Lower lobe of right lung (tissue), 2 donors: ENCODE results near the gene AQP12A. TPM values are rescaled to one million over a fixed set of nuclear protein-coding genes. Genes with fewer than 3 reads are reported as not detected.
A peak's percentile ranks its signal among the peaks of the same experiment; 100 is the strongest.
"Not testable (repeated sequence)": the region's sequence is repeated elsewhere in the genome, so short reads cannot be mapped to it uniquely, and the experiment has no call there.

Experiments
- ATAC-seq, 2 donors: fragments of 200-7000 bp; cut with Tn5 transposase; one replicate each; pipeline ENCODE4 v1.9.1; 2020 to 2022; ENCODE audit warnings: mild to moderate bottlenecking in 2 of 2, moderate library complexity in 2 of 2
- DNase-seq: peaks from one replicate; pipeline ENCODE4 v3.0.0-alpha.2; 2020
- H3K27ac ChIP-seq: fragments of 200-600 bp; one replicate; pipeline ENCODE4 v1.8.0; 2022
- H3K27me3 ChIP-seq: fragments of 200-600 bp; one replicate; pipeline ENCODE4 v1.8.0; 2022; ENCODE audit warnings: low read depth
- H3K36me3 ChIP-seq: fragments of 200-600 bp; one replicate; pipeline ENCODE4 v1.8.0; 2022; ENCODE audit warnings: mild to moderate bottlenecking
- H3K4me1 ChIP-seq: fragments of 200-600 bp; one replicate; pipeline ENCODE4 v1.8.0; 2022
- H3K4me3 ChIP-seq: fragments of 200-600 bp; one replicate; pipeline ENCODE4 v1.8.0; 2022; ENCODE audit warnings: mild to moderate bottlenecking
- H3K9me3 ChIP-seq: fragments of 200-600 bp; one replicate; pipeline ENCODE4 v1.8.0; 2022
- intact Hi-C: fragments of 100-400 bp; cut with DNase I; formaldehyde crosslinking; loops from one replicate; pipeline ENCODE4 v1.11.0; 2022
- total RNA-seq: library from RNA; stranded (reverse); fragmentation: NEBNext Ultra II Directional; extraction: Animal tissue kit (Norgen Biotek cat#: 25700); gene quantifications from one replicate; pipeline ENCODE4 v1.2.1, GENCODE V29; 2021
- TF ChIP-seq, protein P1 (sequence below): fragments of 200-600 bp; IDR thresholded peaks from one replicate; pipeline ENCODE4 v1.8.0; 2022; ENCODE audit warnings: antibody characterized with exemption, mild to moderate bottlenecking
- donor health status: DM: no; HTN: yes; CAD: no; lungs with severe emphysema.

AQP12A gene
- total RNA-seq, 1 donor from 2014 or later, result not detected

DNA sequence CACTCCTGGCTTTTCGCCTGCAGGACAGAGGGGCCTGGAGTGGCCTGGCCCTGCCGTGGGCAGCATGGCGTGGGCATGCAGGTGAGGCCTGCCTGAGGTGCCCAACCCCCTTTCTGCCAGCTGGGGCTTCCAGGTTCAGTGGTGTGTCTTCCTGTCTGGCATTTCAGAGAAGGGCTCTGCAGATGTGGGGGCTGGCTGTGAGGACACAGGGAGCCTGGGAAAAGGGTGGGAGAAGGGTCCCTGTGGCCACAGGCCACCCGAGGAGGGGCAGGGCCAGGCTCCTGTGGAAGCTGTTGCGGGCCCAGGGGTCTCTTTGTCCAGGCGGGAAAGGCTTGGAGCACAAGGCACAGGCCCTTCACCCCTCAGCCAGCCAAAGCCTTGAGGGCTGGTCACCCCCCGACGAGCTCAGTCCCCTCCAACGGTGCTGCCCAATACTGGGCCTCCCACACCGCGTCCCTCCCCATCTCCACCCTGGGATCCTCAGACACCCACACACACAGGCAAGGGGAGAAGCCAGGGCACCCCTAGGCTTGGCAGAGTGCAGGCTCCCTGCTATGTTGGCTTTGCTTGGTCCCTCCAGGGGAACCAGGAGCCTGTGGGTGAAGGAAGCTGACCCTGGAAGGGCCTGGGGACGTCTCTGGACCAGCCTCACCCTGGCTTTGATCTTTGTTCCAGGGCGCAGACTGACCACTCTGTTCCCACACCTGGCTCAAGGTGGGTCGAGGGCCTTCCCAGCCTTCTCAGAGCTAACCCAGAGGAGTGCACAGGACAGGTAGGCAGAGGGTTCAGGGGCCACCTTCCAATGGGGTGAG lies 3.7 kb upstream of the AQP12A start:
- Histone ChIP-seq H3K4me1 (no peaks in the 10 kb centered on the region), H3K27me3 (no peaks in the 10 kb centered on the region), H3K9me3 (no peaks in the 10 kb centered on the region), H3K4me3 (no peak overlapping the region), H3K27ac (no peak overlapping the region), H3K36me3 (no peaks in the 10 kb centered on the region)
- DNase-seq (no peak), ATAC-seq (no peak)
- TF ChIP-seq, protein P1, sequence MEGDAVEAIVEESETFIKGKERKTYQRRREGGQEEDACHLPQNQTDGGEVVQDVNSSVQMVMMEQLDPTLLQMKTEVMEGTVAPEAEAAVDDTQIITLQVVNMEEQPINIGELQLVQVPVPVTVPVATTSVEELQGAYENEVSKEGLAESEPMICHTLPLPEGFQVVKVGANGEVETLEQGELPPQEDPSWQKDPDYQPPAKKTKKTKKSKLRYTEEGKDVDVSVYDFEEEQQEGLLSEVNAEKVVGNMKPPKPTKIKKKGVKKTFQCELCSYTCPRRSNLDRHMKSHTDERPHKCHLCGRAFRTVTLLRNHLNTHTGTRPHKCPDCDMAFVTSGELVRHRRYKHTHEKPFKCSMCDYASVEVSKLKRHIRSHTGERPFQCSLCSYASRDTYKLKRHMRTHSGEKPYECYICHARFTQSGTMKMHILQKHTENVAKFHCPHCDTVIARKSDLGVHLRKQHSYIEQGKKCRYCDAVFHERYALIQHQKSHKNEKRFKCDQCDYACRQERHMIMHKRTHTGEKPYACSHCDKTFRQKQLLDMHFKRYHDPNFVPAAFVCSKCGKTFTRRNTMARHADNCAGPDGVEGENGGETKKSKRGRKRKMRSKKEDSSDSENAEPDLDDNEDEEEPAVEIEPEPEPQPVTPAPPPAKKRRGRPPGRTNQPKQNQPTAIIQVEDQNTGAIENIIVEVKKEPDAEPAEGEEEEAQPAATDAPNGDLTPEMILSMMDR, result no peak
- intact Hi-C loops, result no loop called here

DNA sequence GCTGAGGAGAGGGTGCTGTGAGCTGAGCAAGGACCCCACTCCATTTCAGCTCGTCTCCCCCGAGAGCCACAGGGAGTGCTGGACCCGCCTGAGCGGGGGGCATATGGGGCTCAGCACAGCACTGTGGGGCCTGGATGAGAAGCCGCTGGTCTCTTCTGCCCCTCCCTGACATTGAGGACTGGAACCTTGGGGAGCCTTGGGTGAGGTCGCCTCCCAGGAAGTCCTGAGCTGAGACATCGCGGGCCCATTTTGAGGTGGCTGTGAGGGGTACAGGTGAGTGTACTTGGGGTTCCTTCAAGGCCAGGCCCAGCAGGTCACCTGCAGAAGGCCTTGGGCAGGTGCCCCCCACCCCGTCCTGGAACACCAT lies 3.1 kb upstream of the AQP12A start:
- no peak for DNase-seq

DNA sequence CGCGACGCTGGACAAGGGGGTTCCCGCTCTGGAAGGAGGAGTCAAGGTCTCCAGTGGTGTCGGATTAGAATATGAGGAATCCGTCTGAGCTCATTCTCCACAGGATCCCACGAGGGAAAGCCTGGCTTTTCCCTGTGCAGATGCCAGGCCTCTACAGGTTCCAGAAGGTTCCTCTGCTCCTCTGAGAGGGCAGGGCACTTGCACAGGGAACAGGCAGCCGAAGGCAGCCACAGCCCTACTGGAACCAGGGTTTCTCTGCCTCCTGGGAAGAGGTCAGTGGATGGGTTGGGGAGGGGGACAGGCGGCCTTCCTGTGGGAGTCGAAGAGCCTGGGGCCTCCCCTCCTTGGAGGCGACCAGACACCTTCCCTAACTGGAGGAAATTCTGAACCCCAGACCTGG lies 1.7 kb upstream of the AQP12A start:
- no peaks in the 10 kb centered on the region for H3K27me3 ChIP-seq
- H3K36me3 ChIP-seq, result no peaks in the 10 kb centered on the region
- TF ChIP-seq, protein P1, result no peak
- H3K9me3 ChIP-seq, result no peaks in the 10 kb centered on the region
- H3K4me3 ChIP-seq, result no peak overlapping the region
- no peak for DNase-seq
- ATAC-seq, result no peak
- no peaks in the 10 kb centered on the region for H3K4me1 ChIP-seq
- intact Hi-C loops, result no loop called here
- H3K27ac ChIP-seq, result no peak overlapping the region

More for the DNA sequence above, 3.1 kb upstream of the AQP12A start:
- no peaks in the 10 kb centered on the region for H3K36me3 ChIP-seq
- H3K27ac ChIP-seq, result no peak overlapping the region
- no peak for ATAC-seq
- TF ChIP-seq, protein P1, result no peak
- H3K4me3 ChIP-seq, result no peak overlapping the region
- intact Hi-C loops, result no loop called here
- H3K9me3 ChIP-seq, result no peaks in the 10 kb centered on the region
- no peaks in the 10 kb centered on the region for H3K4me1 ChIP-seq
- no peaks in the 10 kb centered on the region for H3K27me3 ChIP-seq

DNA sequence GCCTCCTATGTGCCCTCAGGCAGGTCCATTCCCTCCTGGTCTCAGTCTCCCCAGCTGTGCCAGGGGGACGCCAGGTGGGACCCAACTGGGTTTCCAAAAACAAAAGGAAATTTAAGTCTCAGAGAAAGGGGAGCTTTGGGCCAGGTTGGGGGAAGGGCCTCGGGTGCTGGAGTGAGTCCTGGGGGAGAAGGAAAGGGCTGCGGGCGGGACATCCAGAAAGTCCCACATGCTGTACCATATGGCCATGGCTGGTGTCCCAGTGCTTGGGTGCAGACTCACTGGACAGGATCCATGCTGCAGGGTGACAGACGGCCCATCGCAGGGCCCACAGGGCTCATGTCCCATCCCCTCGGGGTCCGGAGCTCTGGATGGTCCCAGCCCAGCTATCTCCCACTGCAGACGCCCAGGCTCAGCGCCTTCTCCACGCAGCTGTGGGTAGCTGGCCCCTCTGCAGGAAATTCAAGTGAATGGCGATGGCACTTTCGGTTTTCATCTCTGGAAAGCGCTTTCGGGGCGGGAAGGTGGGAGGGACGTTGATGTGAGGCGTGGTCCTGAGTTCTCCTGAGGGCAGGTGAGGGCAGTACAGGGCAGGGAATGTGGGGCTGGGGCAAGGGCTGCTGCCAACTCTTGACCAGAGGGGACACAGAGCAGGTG lies 1.1 kb upstream of the AQP12A start:
- H3K36me3 ChIP-seq, ATAC-seq, H3K27ac ChIP-seq, intact Hi-C loops, H3K27me3 ChIP-seq, H3K9me3 ChIP-seq, DNase-seq, H3K4me3 ChIP-seq, H3K4me1 ChIP-seq: not testable (repeated sequence)

DNA sequence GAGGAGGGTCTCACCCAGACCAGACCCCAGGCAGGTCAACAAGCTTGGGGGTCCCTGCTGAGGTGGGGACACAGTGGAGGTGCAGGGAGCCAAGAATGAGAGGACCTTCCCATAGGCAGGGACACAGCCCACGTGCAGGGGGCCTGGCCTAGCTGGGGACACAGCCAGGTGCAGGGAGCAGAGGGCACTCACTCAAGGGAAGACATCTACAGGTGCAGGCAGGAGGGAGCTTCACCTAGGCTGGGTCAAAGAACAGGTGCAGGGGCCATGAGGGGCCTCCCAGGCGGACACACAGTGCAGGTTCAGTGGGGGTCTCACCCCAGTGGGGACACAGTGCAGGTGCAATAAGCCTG lies 615 bp upstream of the AQP12A start:
- H3K4me3 ChIP-seq, H3K36me3 ChIP-seq, DNase-seq, H3K4me1 ChIP-seq, ATAC-seq, H3K9me3 ChIP-seq, intact Hi-C loops, H3K27me3 ChIP-seq, H3K27ac ChIP-seq: not testable (repeated sequence)

DNA sequence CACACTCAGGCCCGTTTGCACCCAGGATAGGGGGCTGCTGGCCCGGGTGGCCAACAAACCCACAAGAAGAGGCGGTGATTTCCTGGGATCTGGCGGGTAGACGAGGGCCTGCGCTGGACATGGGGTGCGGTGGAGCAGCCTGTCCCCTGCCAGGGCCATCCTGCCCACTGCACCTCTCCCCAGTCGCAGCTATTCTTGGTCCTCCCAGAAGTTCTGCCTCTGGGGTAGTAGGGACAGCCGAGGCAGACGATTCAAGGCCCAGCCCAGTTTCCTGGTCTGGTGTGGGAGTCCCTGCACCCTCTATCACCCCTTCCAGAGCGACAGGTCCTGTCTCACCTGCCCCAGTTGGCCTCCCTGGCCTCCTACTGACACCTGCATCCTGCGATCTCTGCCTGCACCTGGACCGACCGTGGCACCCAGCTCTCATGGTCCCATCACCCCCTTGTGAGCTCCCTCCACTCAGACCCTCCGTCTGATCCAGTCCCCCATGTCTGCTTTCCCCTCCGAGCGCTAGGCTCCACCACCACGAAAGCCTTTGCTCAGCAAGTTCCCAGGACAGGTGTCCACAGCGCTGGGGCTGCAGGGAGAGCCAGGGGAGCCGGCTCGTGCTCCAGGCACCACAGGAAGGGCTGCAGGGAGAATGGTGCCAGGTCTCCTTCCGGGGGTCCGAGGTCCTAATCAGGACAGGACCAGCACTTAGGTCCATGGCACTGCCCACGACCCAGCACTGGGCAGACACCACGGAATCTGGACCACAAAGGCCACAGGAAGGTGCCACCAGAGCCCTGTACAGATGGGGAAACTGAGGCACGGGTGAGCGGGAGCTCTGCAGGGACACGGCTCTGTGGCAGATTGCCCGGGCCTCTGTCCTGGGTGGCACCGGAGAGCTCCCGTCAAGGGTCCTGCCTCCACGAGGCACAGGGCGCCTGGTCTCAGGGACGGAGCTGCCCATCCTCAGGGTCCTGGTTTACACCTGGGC lies 1.2 kb downstream of the AQP12A start:
- ATAC-seq, result peak in 1 of 2 donors; percentile 4
- DNase-seq, H3K27ac ChIP-seq: not testable (repeated sequence)

DNA sequence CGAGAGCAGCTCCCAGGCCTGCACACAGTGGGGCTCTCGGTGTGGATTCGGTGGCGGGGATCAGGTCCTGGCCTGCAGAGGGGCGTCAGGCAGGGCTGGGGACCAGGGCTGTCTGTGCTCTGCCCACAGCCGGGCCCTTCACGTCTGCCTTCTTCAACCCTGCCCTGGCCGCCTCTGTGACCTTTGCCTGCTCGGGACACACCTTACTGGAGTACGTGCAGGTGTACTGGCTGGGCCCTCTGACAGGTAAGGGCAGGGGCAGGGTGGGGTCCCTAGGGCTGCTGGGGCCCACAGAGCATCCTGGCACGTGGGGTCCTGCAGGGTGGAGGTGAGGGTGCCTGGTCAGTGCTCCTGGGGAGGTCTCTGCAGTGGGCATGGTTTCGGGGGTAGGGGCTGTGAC lies 2.6 kb downstream of the AQP12A start:
- H3K4me1 ChIP-seq, H3K27ac ChIP-seq, ATAC-seq, H3K36me3 ChIP-seq, H3K4me3 ChIP-seq, intact Hi-C loops, DNase-seq, H3K9me3 ChIP-seq, H3K27me3 ChIP-seq: not testable (repeated sequence)

More for the DNA sequence above, 1.2 kb downstream of the AQP12A start:
- H3K4me1 ChIP-seq, H3K9me3 ChIP-seq, H3K36me3 ChIP-seq, intact Hi-C loops, H3K27me3 ChIP-seq, H3K4me3 ChIP-seq: not testable (repeated sequence)

DNA sequence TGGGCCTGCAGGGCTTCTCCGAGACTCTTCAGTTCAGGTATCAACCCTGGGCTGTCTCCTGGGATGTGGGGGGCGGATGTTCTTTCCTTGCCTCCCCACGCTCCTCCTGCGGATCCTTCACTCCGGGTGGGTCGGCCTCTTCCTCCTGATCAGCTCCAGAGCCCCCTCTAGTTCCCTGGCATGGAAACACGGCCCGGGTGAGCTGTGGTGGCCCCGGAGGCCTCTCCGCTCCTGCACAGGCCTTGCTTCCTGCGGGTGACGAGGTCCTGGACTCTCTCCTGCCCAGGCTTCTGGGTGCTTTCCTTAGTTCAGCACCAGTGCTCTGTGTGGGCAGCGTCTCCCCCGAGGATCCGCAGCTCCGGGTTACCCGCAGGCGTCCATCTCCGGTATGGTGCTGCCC lies 3.9 kb downstream of the AQP12A start:
- ATAC-seq, H3K27ac ChIP-seq, H3K4me1 ChIP-seq, H3K9me3 ChIP-seq, H3K27me3 ChIP-seq, H3K36me3 ChIP-seq, intact Hi-C loops, H3K4me3 ChIP-seq, DNase-seq: not testable (repeated sequence)

DNA sequence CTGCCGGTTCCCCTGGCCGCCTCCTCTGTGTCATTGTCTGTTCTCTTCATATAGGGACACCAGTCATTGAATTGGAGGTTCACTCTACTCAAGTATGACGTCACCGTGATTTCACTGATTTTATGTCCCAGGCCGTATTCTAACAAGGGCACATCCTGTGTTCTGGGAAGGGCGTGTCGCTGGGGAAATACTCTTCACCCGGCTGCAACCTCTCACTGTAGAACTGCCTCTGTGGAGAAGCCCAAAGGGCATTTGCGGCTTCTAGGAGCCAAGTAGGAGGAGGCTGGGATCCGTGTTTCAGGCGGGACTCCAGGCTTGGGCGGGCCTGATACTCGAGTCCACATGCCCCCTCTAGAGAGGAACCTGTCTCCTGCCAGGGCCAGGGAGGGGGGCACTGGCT lies 4.8 kb downstream of the AQP12A start:
- ATAC-seq, DNase-seq, H3K4me3 ChIP-seq, H3K4me1 ChIP-seq, H3K27ac ChIP-seq, intact Hi-C loops, H3K27me3 ChIP-seq, H3K36me3 ChIP-seq, H3K9me3 ChIP-seq: not testable (repeated sequence)

DNA sequence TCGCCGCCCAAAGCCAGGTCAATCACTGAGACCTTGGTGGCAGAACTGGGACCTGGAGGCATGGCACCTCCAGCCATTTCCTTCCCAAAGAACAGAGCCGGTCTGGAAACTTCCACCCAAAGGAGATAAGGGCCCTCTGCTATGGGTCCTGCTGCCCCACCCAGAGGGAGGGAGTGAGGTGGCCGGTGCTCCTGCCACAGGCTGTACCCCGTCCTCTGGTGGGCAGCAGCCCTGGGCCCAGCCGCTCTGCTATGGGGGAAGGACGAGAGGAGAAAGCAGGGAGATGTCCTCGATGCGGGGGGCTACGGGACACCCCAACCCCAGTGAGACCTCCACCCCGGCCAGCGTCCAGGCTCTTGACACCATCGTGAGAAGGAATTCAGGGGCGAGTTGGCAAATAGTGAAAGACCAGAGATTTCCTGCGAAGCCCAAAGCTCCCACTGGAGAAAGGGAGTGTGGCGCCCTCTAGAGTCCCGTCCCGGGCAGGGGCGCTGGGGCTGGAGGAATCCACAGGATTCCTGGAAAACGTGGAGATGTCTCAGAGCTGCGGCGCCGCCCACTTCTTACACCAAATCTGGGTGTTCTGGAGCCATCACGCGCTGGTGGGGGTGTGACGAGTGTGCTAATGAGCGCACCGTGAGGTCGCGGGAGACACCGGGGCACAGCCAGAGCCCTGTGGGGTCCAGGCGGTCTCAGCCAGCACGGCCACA lies 7.3 kb downstream of the AQP12A start:
- peaks cover 20% of the 10 kb centered on the region for H3K27me3 ChIP-seq
- H3K36me3 ChIP-seq, H3K4me1 ChIP-seq, H3K9me3 ChIP-seq, H3K4me3 ChIP-seq, H3K27ac ChIP-seq, intact Hi-C loops: not testable (repeated sequence)
- DNase-seq (peak; percentile 28), ATAC-seq (peak; percentile 19 to 34)
